K562 (cell line): ENCODE measurements around the gene DAAM1. TPM values are rescaled to one million over a fixed set of nuclear protein-coding genes. Genes with fewer than 3 reads are reported as not detected.
A peak's percentile ranks its signal among the peaks of the same experiment; 100 is the strongest.

Experiments
- CSDE1 ChIP-seq, 2 experiments: fragments of 450-650 bp; IDR thresholded peaks; 2 replicates each; pipeline ENCODE4 v1.6.1; 2016; ENCODE audit warnings: mild to moderate bottlenecking in 1 of 2
- ELF1 ChIP-seq: fragments of 200-800 bp; sonication (Bioruptor generic); IDR thresholded peaks from 2 replicates; pipeline ENCODE4 v1.6.1; 2016; ENCODE audit warnings: missing genetic modification characterization, missing compliant biosample characterization
- HDAC3 ChIP-seq: fragments of 450-650 bp; IDR thresholded peaks from 2 replicates; pipeline ENCODE4 v1.6.1; 2018; ENCODE audit warnings: borderline replicate concordance, mild to moderate bottlenecking, moderate library complexity; ENCODE audit not compliant: partially characterized antibody
- ILK ChIP-seq: fragments of 450-650 bp; IDR thresholded peaks from 2 replicates; pipeline ENCODE4 v1.6.1; 2016; ENCODE audit warnings: missing genetic modification characterization, low read depth, mild to moderate bottlenecking, missing compliant biosample characterization, moderate library complexity, borderline replicate concordance
- KAT7 ChIP-seq: sonication (generic); formaldehyde crosslinking; IDR thresholded peaks from 2 replicates; pipeline ENCODE4 v1.8.0; 2022; ENCODE audit warnings: missing genetic modification reagents, mild to moderate bottlenecking, borderline replicate concordance
- KDM1A ChIP-seq, 2 experiments: fragments of 450-650 bp; IDR thresholded peaks; 2 replicates each; pipeline ENCODE4 v1.6.1; 2016; ENCODE audit warnings: mild to moderate bottlenecking in 2 of 2
- MEF2A ChIP-seq: IDR thresholded peaks from 2 replicates; pipeline ENCODE4 v1.6.1; 2011; ENCODE audit warnings: low read depth, mild to moderate bottlenecking, low read length, moderate library complexity; ENCODE audit not compliant: control insufficient read depth
- MTA2 ChIP-seq: fragments of 450-650 bp; IDR thresholded peaks from 2 replicates; pipeline ENCODE4 v1.6.1; 2016; ENCODE audit warnings: low read depth
- NCOA6 ChIP-seq: fragments of 450-650 bp; IDR thresholded peaks from 2 replicates; pipeline ENCODE4 v1.6.1; 2017; ENCODE audit warnings: mild to moderate bottlenecking
- NR2C1 ChIP-seq, 2 experiments: fragments of 450-650 bp; IDR thresholded peaks; 2 replicates each; pipeline ENCODE4 v1.6.1; 2017; ENCODE audit warnings: mild to moderate bottlenecking in 2 of 2, antibody characterized with exemption in 1 of 2, inconsistent platforms in 1 of 2, missing compliant biosample characterization in 1 of 2, missing genetic modification characterization in 1 of 2
- TAL1 ChIP-seq: fragments of 450-650 bp; IDR thresholded peaks from 2 replicates; pipeline ENCODE4 v1.6.1; 2016; ENCODE audit warnings: mild to moderate bottlenecking
- TEAD2 ChIP-seq: fragments of 450-650 bp; IDR thresholded peaks from 2 replicates; pipeline ENCODE4 v1.6.1; 2016; ENCODE audit warnings: missing genetic modification characterization, control low read depth, missing compliant biosample characterization
- ZNF12 ChIP-seq: sonication (generic); formaldehyde crosslinking; IDR thresholded peaks from 2 replicates; pipeline ENCODE4 v1.4.0; 2020; ENCODE audit warnings: mild to moderate bottlenecking, missing genetic modification reagents
- ZNF121 ChIP-seq: sonication (generic); formaldehyde crosslinking; conservative IDR thresholded peaks from 2 replicates; pipeline ENCODE4 v1.8.0; 2022; ENCODE audit warnings: missing genetic modification reagents
- ZNF140 ChIP-seq: fragments of 250-450 bp; sonication (Bioruptor Pico); IDR thresholded peaks from 2 replicates; pipeline ENCODE4 v1.8.0; 2021; ENCODE audit warnings: moderate library complexity, mild to moderate bottlenecking, inconsistent platforms
- ZNF184 ChIP-seq: sonication (generic); formaldehyde crosslinking; IDR thresholded peaks from 2 replicates; pipeline ENCODE4 v1.5.0; 2020; ENCODE audit warnings: missing genetic modification reagents
- ZNF197 ChIP-seq: fragments of 200-800 bp; sonication (Bioruptor generic); IDR thresholded peaks from 2 replicates; pipeline ENCODE4 v1.6.1; 2016; ENCODE audit warnings: low read depth, missing genetic modification characterization, missing compliant biosample characterization
- ZNF436 ChIP-seq: fragments of 250-450, 450-650 bp; sonication (Bioruptor Pico); formaldehyde crosslinking; IDR thresholded peaks from 2 replicates; pipeline ENCODE4 v1.7.0; 2020; ENCODE audit warnings: mild to moderate bottlenecking
- ZNF592 ChIP-seq: fragments of 450-650 bp; IDR thresholded peaks from 2 replicates; pipeline ENCODE4 v1.6.1; 2017; ENCODE audit warnings: antibody characterized with exemption, mild to moderate bottlenecking
- ZNF75A ChIP-seq: fragments of 450-650 bp; formaldehyde crosslinking; IDR thresholded peaks from 2 replicates; pipeline ENCODE4 v1.4.0; 2020; ENCODE audit warnings: mild to moderate bottlenecking
- polyA plus RNA-seq, 8 experiments: library from polyadenylated mRNA; depleted of rRNA in 4 of 8; stranded (reverse) in 5 of 8; unstranded in 3 of 8; fragments of >200 nt; fragmentation: Nextera tagmentation in 2 of 8; fragmentation: Illumina TruSeq in 1 of 8; extraction: Ambion mirVana in 2 of 8; extraction: Trizol in 1 of 8; gene quantifications; 2 replicates each; pipeline versions ENCODE4 v1.2.1 to v1.2.3, GENCODE V29; 2011 to 2014; ENCODE audit warnings: inconsistent platforms in 1 of 8, missing spikeins in 1 of 8
- total RNA-seq, 7 experiments: library from RNA; depleted of rRNA in 6 of 7; stranded (reverse); fragments of >200 nt in 6 of 7; fragmentation: Illumina TruSeq in 2 of 7; extraction: Trizol in 2 of 7; gene quantifications; 2 replicates each; pipeline versions ENCODE4 v1.2.1 to v1.2.3, GENCODE V29; 2011 to 2021; ENCODE audit warnings: low replicate concordance in 1 of 7
- TF ChIP-seq, protein P1 (sequence below): sonication (generic); formaldehyde crosslinking; IDR thresholded peaks from 2 replicates; pipeline ENCODE4 v1.8.0; 2022; ENCODE audit warnings: mild to moderate bottlenecking, missing genetic modification reagents
- TF ChIP-seq, protein P2 (sequence below): fragments of 250-450 bp; sonication (Bioruptor Pico); IDR thresholded peaks from 2 replicates; pipeline ENCODE4 v1.5.0; 2021

Gene DAAM1
- total and polyA plus RNA-seq, 9 of the 15 experiments (the other 6 are each of a cell fraction or from before 2014, with no cell fraction given) = 3.6 to 11.6 (median 6.7) TPM

GRCh38 chr14:59360923-59361794 is 172.7 kb downstream of the DAAM1 start (continued):
- no peak for TF ChIP-seq ZNF592
- no peak for TF ChIP-seq ZNF184 (CRISPR knock-in tag)
- no peak for TF ChIP-seq TEAD2 (tag)
- no peak for TF ChIP-seq NR2C1 (IDR thresholded peaks at IDR 0.05)
- TF ChIP-seq NR2C1 (tag; IDR thresholded peaks at IDR 0.05) = peak; percentile 52; the same call in 1 of the 2 replicates
- no peak for TF ChIP-seq ZNF140 (CRISPR knock-in tag)
- TF ChIP-seq NCOA6 = no peak
- TF ChIP-seq, protein P1, sequence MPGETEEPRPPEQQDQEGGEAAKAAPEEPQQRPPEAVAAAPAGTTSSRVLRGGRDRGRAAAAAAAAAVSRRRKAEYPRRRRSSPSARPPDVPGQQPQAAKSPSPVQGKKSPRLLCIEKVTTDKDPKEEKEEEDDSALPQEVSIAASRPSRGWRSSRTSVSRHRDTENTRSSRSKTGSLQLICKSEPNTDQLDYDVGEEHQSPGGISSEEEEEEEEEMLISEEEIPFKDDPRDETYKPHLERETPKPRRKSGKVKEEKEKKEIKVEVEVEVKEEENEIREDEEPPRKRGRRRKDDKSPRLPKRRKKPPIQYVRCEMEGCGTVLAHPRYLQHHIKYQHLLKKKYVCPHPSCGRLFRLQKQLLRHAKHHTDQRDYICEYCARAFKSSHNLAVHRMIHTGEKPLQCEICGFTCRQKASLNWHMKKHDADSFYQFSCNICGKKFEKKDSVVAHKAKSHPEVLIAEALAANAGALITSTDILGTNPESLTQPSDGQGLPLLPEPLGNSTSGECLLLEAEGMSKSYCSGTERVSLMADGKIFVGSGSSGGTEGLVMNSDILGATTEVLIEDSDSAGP (CRISPR knock-in tag) = no peak
- no peak for TF ChIP-seq ZNF121 (CRISPR knock-in tag)
- peak; percentile 76 for TF ChIP-seq TAL1
- no peak for TF ChIP-seq ELF1 (tag)
- TF ChIP-seq MTA2 = peak; percentile 37; the same call in 1 of the 2 replicates
- no peak for TF ChIP-seq ZNF75A (CRISPR knock-in tag)
- no peak for TF ChIP-seq ZNF436
- no peak for TF ChIP-seq KAT7
- TF ChIP-seq ZNF12 (CRISPR knock-in tag) = no peak
- TF ChIP-seq MEF2A = no peak
- TF ChIP-seq, protein P2, sequence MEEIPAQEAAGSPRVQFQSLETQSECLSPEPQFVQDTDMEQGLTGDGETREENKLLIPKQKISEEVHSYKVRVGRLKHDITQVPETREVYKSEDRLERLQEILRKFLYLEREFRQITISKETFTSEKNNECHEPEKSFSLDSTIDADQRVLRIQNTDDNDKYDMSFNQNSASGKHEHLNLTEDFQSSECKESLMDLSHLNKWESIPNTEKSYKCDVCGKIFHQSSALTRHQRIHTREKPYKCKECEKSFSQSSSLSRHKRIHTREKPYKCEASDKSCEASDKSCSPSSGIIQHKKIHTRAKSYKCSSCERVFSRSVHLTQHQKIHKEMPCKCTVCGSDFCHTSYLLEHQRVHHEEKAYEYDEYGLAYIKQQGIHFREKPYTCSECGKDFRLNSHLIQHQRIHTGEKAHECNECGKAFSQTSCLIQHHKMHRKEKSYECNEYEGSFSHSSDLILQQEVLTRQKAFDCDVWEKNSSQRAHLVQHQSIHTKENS = no peak
- no peak for TF ChIP-seq CSDE1 (IDR thresholded peaks at IDR 0.05)
- TF ChIP-seq ZNF197 (CRISPR knock-in tag) = no peak
- TF ChIP-seq ILK = no peak
- TF ChIP-seq KDM1A (IDR thresholded peaks at IDR 0.05) = peak in 1 of 2 experiments; percentile 60; a peak in 2 of 4 replicates
- no peak for TF ChIP-seq HDAC3
